HepG2 (cell line): ENCODE results near the gene PRSS53. TPM values are rescaled to one million over a fixed set of nuclear protein-coding genes. Genes with fewer than 3 reads are reported as not detected.

Experiments used
- AGO2 ChIP-seq: fragments of 200-400 bp; formaldehyde crosslinking; optimal IDR thresholded peaks from 2 replicates; pipeline ENCODE3; 2017; ENCODE audit warnings: mild to moderate bottlenecking, low read depth, low read length, moderate library complexity
- ARID2 ChIP-seq: sonication (generic); formaldehyde crosslinking; IDR thresholded peaks from 2 replicates; pipeline ENCODE4 v1.8.1; 2022; ENCODE audit warnings: mild to moderate bottlenecking, missing genetic modification reagents, borderline replicate concordance
- DPF2 ChIP-seq: sonication (generic); formaldehyde crosslinking; IDR thresholded peaks from 2 replicates; pipeline ENCODE4 v1.4.0; 2020; ENCODE audit warnings: mild to moderate bottlenecking, low read depth, missing genetic modification reagents, borderline replicate concordance
- FOXP1 ChIP-seq, 2 experiments: fragments of 450-650 bp in 1 of 2; IDR thresholded peaks; 2 replicates each; pipeline ENCODE4 v1.6.1; 2017 to 2018; ENCODE audit warnings: antibody characterized with exemption in 1 of 2
- HNRNPL ChIP-seq: fragments of 200-400 bp; formaldehyde crosslinking; IDR thresholded peaks from 2 replicates; pipeline ENCODE4 v1.6.1; 2017; ENCODE audit warnings: mild to moderate bottlenecking, low read depth, low read length
- IKZF4 ChIP-seq: sonication (generic); formaldehyde crosslinking; IDR thresholded peaks from 2 replicates; pipeline ENCODE4 v1.5.1; 2020; ENCODE audit warnings: borderline replicate concordance, mild to moderate bottlenecking, low read depth, missing genetic modification reagents; ENCODE audit errors: not compliant biosample characterization
- KLF9 ChIP-seq: IDR thresholded peaks from 2 replicates; pipeline ENCODE4 v1.6.1; 2016; ENCODE audit warnings: low read depth
- NFYC ChIP-seq: IDR thresholded peaks from 2 replicates; pipeline ENCODE4 v1.6.1; 2016; ENCODE audit warnings: missing genetic modification reagents, missing compliant biosample characterization
- PITX1 ChIP-seq: sonication (generic); formaldehyde crosslinking; IDR thresholded peaks from 2 replicates; pipeline ENCODE4 v1.5.1; 2020; ENCODE audit warnings: mild to moderate bottlenecking, missing genetic modification reagents
- SSRP1 ChIP-seq: IDR thresholded peaks from 2 replicates; pipeline ENCODE4 v1.6.1; 2016; ENCODE audit warnings: control low read depth
- TSC22D2 ChIP-seq: sonication (generic); formaldehyde crosslinking; IDR thresholded peaks from 2 replicates; pipeline ENCODE4 v1.5.1; 2020; ENCODE audit warnings: missing genetic modification reagents, mild to moderate bottlenecking, borderline replicate concordance
- ZFP36L1 ChIP-seq: sonication (generic); formaldehyde crosslinking; IDR thresholded peaks from 2 replicates; pipeline ENCODE4 v1.8.0; 2022; ENCODE audit warnings: mild to moderate bottlenecking, missing genetic modification reagents, moderate library complexity
- ZNF704 ChIP-seq: sonication (generic); formaldehyde crosslinking; IDR thresholded peaks from 2 replicates; pipeline ENCODE4 v1.8.1; 2023; ENCODE audit warnings: mild to moderate bottlenecking, inconsistent platforms, moderate library complexity, missing genetic modification reagents, borderline replicate concordance
- polyA plus RNA-seq, 8 experiments: library from polyadenylated mRNA; depleted of rRNA in 3 of 8; stranded (reverse) in 7 of 8; unstranded in 1 of 8; fragments of >200 nt; fragmentation: Illumina TruSeq in 4 of 8; extraction: Trizol in 4 of 8; gene quantifications; 2 replicates each; pipeline versions ENCODE4 v1.2.1 to v1.2.3, GENCODE V29; 2011 to 2016; ENCODE audit warnings: low read depth in 4 of 8, missing spikeins in 1 of 8, mixed read lengths in 1 of 8; ENCODE audit not compliant: insufficient read depth in 1 of 8
- total RNA-seq, 5 experiments: library from RNA; depleted of rRNA; stranded (reverse); fragments of >200 nt; fragmentation: Illumina TruSeq; extraction: Trizol; gene quantifications; 2 replicates each; pipeline ENCODE4 v1.2.3, GENCODE V29; 2016; ENCODE audit warnings: low read depth in 1 of 5
- TF ChIP-seq, protein P1 (sequence below): IDR thresholded peaks from 2 replicates; pipeline ENCODE4 v1.6.1; 2016; ENCODE audit warnings: missing compliant biosample characterization, missing genetic modification reagents, borderline replicate concordance
- TF ChIP-seq, protein P2 (sequence below): sonication (generic); formaldehyde crosslinking; conservative IDR thresholded peaks from 2 replicates; pipeline ENCODE4 v1.8.0; 2022; ENCODE audit warnings: mild to moderate bottlenecking, moderate library complexity, missing genetic modification reagents

PRSS53 gene
- total and polyA plus RNA-seq, 2 of the 13 experiments (the other 11 are each of a cell fraction or from before 2014, with no cell fraction given) = 2.2 to 7.4 TPM

DNA sequence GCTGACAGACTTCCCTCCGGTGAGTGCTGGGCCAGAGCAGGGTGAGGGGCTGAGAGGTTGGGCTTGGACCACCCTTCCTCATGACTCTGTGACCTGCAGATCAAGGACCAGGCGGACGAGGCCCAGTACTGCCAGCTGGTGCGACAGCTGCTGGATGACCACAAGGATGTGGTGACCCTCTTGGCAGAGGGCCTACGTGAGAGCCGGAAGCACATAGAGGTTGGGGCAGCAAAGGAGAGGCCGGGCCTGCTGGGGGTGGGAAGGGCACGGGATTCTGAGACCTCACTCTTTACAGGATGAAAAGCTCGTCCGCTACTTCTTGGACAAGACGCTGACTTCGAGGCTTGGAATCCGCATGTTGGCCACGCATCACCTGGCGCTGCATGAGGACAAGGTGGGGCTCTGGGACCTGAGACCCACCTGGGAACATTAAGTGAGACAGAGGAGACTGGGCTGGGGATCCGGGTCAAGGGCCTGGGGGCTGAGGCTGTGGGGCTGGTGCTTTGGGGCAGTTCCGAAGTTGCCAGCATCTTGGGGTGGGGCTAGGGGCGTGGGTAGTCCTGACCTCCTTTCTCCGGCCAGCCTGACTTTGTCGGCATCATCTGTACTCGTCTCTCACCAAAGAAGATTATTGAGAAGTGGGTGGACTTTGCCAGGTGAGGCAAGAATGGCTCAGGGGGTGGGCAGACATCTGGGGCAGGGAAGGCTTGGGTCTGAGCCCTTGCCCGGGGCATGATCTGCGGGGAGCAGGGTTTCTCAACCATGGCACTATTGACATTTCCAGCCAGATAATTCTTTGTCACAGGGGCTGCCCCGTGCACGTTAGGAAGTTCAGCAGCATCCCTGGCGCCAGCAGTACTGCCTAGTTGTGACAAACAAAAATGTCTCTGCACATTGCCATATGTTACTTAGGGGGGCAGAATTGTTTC is 21.6 kb upstream of the PRSS53 start (continued):
- TF ChIP-seq, protein P1, sequence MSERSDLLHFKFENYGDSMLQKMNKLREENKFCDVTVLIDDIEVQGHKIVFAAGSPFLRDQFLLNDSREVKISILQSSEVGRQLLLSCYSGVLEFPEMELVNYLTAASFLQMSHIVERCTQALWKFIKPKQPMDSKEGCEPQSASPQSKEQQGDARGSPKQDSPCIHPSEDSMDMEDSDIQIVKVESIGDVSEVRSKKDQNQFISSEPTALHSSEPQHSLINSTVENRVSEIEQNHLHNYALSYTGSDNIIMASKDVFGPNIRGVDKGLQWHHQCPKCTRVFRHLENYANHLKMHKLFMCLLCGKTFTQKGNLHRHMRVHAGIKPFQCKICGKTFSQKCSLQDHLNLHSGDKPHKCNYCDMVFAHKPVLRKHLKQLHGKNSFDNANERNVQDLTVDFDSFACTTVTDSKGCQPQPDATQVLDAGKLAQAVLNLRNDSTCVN (CRISPR knock-in tag) = no peak
- TF ChIP-seq HNRNPL = no peak
- no peak for TF ChIP-seq DPF2 (CRISPR knock-in tag)
- TF ChIP-seq ZNF704 (CRISPR knock-in tag) = no peak
- no peak for TF ChIP-seq IKZF4 (CRISPR knock-in tag)
- no peak for TF ChIP-seq ZFP36L1 (CRISPR knock-in tag)
- TF ChIP-seq SSRP1 = no peak
- TF ChIP-seq, protein P2, sequence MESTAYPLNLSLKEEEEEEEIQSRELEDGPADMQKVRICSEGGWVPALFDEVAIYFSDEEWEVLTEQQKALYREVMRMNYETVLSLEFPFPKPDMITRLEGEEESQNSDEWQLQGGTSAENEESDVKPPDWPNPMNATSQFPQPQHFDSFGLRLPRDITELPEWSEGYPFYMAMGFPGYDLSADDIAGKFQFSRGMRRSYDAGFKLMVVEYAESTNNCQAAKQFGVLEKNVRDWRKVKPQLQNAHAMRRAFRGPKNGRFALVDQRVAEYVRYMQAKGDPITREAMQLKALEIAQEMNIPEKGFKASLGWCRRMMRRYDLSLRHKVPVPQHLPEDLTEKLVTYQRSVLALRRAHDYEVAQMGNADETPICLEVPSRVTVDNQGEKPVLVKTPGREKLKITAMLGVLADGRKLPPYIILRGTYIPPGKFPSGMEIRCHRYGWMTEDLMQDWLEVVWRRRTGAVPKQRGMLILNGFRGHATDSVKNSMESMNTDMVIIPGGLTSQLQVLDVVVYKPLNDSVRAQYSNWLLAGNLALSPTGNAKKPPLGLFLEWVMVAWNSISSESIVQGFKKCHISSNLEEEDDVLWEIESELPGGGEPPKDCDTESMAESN (CRISPR knock-in tag) = no peak
- TF ChIP-seq TSC22D2 (CRISPR knock-in tag) = no peak
- no peak for TF ChIP-seq KLF9 (CRISPR knock-in tag)
- no peak for TF ChIP-seq AGO2
- TF ChIP-seq NFYC (CRISPR knock-in tag) = no peak
- no peak for TF ChIP-seq PITX1 (CRISPR knock-in tag)
- TF ChIP-seq ARID2 = no peak
- TF ChIP-seq FOXP1 (IDR thresholded peaks at IDR 0.05) = no peak
- TF ChIP-seq FOXP1 (CRISPR knock-in tag; IDR thresholded peaks at IDR 0.05) = no peak
